ENCODE results near the gene SSX2IP.
A peak's percentile ranks its signal among the peaks of the same experiment; 100 is the strongest.
"Not testable (repeated sequence)": the region's sequence is repeated elsewhere in the genome, so short reads cannot be mapped to it uniquely, and the experiment has no call there.

SSX2IP gene

DNA sequence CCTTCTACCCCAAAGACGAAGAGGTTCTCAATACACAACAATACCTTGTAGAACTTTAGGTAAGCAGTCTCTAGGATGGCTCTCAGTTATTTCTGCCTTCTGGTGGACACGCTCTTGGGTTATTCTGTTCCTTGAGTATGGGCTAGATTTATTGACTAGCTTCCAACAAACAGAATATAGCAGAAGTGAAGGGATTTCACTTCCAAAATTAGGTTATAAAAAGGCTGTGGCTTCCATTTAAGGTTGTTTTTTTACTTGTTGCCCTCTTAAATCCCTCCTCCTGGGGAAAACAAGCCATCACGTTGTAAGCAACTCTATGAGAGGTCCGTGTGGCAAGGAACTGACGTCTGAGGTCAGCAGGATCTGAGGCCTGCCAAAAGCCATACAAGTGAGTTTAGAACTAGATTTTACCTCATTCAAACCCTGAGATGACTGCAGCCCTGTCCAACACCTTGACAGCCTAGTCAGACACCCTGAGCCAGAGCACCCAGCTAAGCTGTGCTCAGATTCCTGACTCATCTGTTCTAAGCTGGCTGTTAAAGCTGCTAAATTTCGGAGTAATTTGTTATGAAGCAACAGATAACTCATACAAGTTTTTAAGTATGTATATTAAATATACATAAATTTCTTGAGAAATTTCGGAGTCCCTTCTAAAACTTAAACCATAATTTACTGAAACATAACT is 12.7 kb downstream of the SSX2IP start:
- DNase-seq: no peak

DNA sequence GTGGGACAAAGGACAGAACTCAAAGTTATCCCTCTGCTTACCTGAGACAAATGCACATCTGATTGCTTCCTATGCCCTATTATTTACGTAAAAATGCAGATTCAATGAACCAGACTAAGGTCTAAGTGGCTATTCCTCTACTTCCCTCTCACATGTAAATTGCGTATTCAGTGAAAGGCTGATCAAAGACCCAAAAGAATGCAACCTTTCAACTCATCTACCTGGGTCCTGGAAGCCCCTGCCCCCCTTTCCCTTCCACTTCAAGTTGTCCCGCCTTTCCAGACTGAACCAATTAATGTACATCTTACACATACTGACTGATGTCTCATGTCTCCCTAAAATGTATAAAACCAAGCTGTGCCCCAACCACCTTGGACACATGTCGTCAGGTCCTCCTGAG is 14.6 kb downstream of the SSX2IP start:
- DNase-seq: no peak

DNA sequence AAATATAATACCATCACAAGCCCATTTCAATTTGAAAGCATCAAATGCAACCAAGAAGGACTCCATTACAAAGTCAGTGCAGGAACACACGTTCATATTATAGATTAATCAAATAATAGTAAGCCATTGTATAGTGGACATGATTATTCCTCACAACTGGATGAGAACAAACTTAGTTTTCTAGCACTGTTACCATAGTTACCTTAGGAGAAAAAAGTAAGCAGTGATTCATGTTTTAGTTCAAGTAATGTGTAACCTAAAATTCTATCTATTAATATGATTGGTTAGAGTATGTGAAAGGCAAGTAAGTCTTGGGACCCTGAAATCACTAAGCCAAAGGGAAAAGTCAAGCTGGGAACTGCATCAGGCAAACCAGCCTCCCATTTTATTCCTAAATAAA is 15.2 kb downstream of the SSX2IP start:
- no peak for DNase-seq

DNA sequence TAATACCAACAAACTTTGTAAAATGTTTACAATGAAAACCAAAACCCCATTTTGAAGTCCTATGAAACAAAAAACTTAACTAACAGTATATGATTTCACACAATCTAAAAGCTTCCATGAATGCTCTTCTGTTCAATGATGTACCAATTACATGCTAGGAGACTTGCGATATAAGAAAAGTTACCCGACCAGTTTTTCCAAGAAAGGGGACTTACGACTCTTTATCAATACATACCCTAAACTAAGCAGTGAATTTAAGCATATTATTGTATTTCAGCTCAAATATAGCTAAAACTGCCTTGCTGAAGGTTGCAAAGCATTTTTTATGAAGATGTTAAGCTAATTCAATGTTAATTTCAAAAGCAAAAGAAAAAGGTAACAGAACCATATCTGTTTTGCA is 15.6 kb downstream of the SSX2IP start:
- DNase-seq: no peak

DNA sequence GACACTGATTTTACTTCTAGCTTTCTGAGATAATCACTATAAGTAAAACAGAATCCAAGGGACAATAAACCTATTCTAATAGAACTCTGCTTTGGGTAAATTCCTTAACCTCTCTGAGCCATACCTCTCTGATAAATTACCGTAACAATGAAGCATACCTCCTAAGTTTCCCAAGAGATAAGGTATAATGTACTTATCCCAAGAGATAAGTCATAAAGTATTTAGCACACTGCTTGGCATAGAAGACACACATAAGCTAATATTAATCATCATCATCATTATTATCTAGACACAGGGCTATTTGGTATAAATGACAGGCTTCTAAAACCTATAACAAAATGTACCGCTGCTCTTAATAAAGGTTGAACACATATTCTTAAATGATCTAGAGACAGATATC is 16.2 kb downstream of the SSX2IP start:
- no peak for DNase-seq

DNA sequence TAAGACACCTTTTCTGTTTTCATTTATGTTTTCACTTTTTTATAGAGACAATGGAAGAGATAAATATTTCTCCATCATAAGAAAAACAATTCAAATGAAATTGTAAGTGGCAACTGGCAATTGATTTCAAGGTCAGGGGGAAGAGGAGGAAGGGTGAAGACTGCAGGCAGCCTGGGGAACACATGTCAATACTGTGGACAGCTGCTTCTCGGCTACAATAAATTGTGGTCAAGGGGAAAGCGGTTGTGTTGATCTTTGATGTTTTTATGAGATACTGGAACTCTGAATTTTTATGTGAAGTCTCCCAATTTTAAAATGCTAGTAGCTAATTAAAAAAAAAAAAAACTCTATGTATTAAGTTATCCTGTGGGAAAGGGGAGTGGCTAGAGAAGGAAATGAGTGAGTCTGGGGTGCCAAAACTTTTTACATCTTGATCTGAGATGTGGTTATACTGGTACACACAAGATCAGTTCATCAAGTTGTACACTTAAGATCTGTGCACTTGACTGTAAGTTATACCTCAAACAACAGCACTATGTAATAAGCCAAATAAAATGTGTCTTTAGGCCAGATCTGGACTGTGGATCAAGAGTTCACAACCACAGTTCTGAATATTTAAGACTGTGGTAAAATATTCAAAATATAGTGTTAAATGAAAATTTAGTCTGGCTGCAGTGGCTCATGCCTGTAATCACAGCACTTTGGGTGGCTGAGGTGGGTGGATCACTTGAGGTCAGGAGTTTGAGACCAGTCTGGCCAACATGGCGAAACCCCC is 18.0 kb downstream of the SSX2IP start:
- no peak for DNase-seq

DNA sequence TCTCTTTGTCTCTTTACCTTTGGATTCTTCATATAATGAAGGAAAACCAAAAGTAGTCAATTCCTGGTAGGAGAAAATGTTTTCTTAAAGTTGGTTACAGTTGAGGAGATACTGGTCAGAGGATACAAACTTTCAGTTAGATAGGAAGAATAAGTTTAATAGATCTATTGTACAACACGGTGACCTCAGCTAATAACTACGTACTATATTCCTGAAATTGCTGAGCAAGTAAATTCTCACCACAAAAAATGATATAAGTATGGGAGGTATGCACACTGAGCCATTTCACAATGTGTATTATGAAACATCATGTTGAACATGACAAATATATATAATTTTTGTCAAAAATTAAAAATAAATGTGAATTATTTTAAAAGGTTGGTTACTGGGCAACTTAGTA is 20.4 kb downstream of the SSX2IP start:
- DNase-seq: no peak

DNA sequence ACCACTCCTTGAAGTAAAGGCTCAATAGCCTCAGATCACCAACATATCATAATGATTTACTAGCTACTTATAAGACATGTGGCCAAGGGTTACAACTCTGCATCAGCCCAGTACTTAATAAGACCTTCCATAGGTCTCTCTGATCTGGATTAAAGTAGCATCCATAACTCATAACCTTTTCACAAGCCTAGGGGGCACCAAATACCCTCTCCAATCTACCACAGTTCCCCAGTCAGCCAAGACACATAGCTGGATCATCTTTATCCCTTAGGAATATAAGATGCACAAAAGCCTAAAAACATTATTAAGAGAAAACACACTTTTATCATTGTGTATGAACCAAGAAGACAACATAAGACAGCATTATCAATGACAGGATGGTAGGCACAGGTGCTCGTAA is 22.1 kb downstream of the SSX2IP start:
- no peak for DNase-seq

DNA sequence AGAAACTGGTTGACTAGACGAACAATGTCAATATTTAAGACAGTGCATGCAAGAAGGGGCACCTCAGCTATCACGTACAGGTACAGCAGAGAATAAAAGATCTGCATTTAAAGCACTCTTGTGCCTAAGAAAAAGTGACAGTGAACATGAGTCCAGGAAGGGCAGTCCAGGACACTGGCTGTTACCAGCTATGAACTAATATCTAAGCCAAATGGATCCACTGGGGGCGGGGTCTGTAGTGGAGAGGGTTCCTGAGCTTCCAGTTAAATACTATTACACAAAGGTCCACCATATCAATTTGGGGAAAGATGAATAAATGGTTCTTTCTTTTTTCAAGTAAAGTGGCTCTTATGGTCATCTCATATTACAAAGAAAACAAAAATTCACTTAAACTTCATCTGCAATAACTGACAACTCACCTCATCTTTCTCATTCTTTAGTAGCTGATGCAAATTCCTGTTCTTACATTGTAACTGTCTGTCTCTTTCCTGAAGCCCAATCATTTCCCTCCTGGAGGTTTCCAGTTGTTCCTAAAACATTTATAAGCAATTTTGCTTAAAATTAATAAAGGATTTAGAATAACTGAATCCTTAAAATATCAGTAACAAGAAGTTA is 24.5 kb downstream of the SSX2IP start:
- DNase-seq: no peak

DNA sequence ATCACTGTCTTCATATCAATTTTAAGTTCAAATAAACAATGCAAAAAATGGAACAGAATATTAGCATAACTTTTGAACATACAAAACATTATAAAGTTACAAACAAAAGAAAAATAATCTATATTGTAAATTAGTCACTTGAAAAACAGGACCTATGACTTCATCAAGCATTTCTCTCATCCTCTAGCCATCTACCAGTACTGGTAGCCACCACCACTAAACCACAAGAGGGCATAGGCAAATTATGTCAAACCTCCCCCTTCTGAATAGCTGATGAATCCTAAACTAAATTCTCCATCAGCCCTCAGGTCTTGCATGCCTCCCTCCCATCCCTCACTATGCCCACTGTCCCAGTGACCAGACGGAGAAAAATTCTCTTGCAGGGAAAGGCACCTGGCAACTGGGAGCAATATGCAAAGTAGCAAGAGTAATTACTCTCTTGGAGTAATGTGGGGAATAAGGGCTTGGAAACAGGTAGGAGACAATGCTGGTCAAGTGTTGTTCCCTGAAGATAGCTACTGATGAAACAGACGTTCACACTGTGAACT is 37.1 kb downstream of the SSX2IP start:
- DNase-seq: no peak

DNA sequence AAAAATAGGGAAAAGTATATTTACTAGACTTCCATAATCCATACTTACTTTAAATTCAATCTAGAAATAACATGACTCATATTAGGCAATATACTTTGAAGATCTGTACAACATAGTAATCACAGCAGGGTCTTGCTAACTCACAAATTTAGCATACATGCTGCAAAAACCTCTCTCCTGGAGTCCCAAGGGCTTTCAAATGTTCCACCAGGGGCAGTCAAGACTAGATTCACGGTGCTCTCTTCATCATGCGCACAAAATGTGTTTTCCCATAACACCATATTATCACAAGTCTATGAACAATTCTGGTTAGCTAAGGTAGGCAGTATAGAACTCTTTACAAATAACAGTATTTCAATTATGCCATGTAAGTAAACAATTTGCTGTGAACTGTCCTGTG is 45.8 kb downstream of the SSX2IP start:
- DNase-seq: no peak

DNA sequence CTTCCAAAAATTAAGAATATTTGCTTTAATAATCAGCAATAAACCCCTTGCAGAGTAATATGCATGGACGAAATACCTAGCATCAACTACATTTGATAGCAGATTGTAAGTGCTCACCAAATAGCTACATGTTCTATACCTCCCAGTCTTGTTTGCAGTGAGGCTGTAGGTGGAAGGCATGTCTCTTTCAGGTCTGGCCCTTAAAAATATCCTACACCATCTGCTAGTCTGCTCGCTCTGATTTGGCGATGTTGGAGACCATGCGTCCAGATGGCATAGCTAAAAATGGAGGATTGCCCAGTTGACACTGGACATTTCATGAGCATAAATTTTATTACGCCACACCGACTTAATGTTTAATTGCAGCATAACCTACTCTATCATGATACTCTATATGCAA is 47.1 kb downstream of the SSX2IP start:
- no peak for DNase-seq

DNA sequence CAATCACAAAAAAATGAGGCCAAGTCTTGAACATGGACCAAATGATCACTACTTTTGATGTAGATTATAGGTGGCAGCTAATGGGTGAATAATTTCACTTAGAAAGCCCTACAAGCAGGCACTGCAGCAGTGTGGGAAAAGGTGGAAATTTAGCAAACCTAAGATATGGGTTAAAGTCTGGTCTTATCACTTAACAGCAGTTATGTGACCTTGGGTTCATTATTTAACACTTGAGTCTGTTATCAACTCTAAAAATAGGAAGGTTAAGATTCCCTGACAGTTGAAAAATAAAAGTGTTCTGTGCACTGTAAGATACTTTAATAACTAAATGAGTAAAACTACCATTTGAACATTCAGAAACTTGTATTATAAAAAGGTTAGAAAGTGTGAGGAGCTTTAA is 47.5 kb downstream of the SSX2IP start:
- no peak for DNase-seq

DNA sequence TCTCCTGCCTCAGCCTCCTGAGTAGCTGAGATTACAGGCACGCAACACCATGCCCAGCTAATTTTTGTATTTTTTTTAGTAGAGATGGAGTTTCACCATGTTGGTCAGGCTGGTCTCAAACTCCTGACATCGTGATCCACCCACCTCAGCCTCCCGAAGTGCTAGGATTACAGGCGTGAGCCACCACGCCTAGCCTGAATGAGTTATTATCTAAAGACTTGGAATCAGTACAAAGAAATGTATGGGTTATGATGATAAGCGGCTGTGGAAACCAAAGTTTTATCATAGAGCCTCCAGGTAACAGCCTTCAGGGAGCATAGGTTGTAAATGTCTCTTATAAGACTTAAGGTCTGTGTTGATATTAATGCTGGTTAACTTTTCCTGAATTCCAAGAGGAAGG is 50.5 kb downstream of the SSX2IP start:
- DNase-seq: not testable (repeated sequence)

DNA sequence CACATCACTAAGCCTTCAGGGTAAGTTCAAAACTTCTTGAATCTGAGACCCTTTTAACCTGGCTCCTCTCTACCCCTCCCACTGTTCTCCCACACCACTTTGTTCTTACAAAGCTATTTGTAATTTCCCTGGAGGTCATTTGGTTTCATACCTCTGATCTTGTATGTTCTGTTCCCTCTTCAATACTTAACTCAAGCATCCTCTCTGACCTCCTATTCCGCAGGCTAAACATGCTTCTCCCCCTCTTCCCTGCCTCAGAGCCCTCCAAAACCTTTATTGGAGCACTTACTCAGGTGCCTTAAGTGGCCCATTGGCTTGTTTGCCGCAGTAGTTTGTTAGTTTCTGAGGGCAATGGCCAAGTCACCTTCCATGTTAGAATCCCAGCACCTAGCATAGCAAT is 54.8 kb downstream of the SSX2IP start:
- no peak for DNase-seq

DNA sequence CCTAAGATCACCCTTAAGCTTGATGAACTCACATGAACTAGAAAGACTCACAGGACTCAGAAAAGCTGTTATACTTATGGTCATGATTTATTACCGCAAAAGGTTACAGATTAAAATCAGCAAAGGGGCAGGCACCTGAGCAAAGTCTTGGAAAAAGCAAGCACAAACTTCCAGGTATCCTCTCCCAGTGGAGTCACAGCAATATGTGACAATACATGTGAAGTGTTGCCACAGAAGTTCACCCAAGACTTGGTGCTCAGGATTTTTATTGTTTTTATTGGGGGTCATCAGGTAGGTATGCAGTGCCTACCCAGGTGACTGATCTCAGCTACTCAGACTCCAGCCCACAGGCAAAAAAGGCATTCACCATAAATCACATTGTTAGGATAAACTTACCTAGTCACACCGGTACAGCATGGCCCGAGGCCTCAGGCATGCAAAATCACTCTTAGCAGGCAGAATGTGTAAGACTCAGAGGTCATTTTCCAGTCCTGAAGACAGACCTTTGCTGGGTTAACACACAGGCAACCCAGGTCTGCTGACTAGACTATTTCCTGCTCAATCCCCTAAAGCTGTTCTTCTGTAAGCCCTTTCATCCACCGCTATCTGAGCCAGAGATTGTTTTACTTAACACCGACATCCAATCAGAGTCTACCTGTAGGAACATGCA is 55.6 kb downstream of the SSX2IP start:
- DNase-seq: no peak

DNA sequence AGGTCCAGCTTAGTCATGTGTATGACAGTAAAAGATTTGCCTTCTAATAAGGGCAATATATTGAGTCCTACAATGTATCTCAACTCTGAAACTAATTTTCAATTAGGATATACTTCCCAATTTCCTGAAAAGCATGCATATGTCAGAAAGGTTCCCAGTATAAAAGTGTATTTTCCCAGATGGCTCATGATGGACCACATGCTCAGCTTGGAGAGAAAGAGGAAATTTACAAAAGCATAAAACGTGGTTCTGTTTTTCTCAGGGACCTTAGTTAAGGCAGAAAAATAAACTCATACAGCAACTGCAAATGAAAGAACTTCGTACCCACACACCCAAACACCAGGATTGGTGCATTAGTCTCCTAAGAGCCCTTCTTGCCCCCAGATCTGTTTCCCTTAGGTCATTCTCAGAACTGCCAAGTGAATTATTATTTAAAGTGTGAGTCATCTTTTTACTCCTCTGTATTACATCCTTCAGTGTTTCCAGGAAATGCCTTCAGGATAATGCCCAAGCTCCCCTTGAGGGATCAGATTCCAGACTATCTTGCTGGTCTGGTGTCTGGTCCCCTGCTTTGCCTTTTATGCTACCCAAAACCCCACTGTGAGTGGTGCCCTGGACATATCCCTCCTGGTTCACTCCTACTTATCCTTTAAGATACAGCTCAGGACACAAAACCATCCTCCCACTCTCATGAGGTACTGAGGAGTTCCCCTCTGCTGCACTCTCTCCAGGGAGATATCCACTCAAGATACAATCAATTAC is 57.4 kb downstream of the SSX2IP start:
- DNase-seq: no peak

DNA sequence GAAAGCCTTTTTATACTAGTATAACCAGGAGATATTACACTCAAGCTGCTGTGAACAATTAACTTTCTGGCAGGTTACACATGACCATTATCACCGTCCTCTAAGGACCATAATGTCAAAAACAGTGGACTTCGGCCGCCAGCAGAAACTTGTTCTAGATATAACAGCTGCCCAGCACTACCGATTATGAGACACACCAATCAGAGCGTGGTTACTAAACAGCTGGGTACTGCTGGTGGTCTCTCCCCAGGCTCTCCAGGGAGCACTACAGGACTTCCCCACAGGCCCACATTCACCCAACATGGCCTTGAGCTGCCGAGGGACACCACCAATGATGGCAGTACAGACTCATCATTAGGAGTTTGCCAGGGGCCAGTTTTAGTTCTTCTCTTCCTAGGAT is 58.1 kb downstream of the SSX2IP start:
- DNase-seq: no peak

DNA sequence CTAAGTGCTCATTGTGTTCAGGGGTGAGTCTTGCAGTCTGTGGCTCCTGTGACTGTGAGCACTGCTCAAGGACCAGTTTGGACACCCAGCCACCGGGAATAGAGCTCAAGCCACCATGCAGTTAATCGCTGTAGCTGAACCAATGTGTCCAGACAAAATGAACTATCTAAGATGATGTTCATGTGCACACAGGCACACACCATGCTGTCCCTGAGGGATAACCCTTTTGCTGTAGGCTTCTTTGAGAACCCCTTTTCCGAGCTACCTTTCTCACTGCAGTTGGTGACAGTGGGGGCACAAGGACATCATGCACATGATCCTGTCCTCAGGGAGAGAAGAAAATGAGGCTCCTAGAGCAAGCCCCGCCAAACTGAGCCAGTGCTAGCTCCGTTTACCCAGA is 65.4 kb downstream of the SSX2IP start:
- no peak for DNase-seq

DNA sequence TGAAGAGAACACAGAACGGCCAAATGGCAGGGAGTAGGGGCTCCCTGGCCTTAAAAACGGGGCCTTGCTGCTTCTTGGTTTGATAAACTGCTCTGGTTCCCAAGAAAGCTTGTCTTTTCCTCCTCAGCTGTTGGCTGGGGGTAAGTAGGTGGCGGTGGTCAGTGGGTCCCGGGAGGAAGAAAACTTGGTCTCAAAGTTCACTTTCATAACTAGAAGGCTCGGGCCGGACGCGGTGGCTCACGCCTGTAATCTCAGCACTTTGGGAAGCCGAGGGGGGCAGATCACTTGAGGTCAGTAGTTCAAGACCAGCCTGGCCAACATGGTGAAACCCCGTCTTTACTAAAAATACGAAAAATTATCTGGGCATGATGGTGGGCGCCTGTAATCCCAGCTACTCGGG is 68.7 kb downstream of the SSX2IP start:
- no peak for DNase-seq

DNA sequence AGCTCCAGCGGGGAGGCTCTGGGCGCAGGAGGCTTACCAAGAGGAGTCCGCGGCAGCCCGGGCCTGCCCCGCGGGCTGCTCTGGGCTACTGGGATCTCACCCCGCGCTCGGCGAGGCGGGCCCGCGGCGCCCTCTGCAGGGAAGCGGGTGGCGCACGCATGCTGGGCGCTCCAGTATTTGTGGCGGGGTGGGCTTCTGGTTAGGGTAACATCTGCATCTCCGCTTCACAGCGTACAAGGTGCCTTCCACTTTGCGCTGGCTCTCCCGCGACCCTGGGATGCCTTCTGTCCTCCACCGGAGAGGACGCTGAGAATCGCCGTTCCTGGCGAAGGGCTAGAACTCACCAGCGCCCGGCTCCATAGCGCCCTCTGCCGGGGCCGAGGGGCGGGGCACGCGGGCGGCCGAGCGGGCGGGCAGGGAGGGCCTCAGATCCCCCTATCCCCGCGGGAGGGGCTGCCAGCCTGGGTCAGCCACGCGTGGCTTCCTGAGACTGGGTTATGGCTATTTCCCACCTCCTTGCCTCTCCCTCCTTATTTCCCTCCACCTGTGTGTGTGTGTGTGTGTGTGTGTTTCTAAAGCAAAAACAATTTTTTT is 69.4 kb downstream of the SSX2IP start:
- DNase-seq: peak; percentile 94
